ENCODE results near the gene TMEM120B.
A peak's percentile ranks its signal among the peaks of the same experiment; 100 is the strongest.
"Not testable (repeated sequence)": the region's sequence is repeated elsewhere in the genome, so short reads cannot be mapped to it uniquely, and the experiment has no call there.

The TMEM120B gene

DNA sequence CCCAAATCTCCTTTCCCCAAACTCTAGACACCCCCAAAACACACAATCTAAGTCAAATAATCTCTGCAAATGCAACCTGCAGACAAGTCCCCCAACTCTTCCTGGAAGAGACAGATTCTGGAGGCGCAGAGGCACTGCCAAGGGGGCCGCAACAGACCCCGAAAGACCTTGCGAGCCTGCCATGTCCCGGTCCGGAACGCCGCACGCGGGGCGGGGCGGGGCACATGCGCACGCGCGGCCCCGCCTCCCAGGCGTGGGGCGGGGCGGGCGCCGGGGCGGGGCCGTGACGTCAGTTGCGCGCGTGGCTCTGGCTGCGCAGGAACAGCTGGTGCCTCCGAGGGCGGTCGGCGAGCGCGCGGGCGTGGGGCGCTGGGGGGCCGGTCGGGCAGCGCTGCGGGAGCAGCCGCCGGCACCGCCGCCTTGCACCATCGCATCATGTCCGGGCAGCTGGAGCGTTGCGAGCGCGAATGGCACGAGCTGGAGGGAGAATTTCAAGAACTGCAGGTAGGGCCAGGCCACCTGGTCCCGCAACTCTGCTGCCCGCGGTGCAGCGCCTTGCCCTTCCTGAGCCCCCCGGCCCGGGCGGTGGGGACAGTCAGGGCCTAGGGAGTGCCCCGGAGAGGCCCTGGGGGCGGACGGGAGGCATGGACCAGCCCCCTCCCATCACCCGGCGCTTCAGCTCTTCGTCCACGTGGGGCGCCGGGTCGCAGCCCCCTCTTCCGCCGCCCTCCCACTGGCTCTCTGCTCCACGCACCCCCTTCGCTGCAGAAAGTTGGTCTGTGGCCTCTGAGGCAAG, at the start of gene TMEM120B:
TSS of gene TMEM120B (plus strand) at position 292 of the 796 bp plus-strand sequence. CDS start at position 436, 144 bp downstream.
- peaks cover 2% of the 10 kb centered on the region; the same call in 1 of the 2 replicates for H3K36me3 ChIP-seq (ENCODE audit: control insufficient read depth, insufficient read depth, low read length)
- DNase-seq (ENCODE audit: extremely low read depth, insufficient read length), result peak; percentile 86

GRCh38 chr12:121663610-121663929, 49.0 kb upstream of the TMEM120B start:
- Histone ChIP-seq H3K4me3 (replicated peaks; ENCODE audit: low read depth, low read length) (no peak overlapping the region), H3K27me3 (replicated peaks; ENCODE audit: control insufficient read depth, insufficient read depth, low read length) (no peaks in the 10 kb centered on the region), H3K36me3 (ENCODE audit: control insufficient read depth, insufficient read depth, low read length) (peaks cover 1% of the 10 kb centered on the region; the same call in 1 of the 2 replicates)
- TF ChIP-seq CTCF (IDR thresholded peaks at IDR 0.05; ENCODE audit: insufficient read depth, low read length, poor library complexity, severe bottlenecking), result no peak
- DNase-seq (ENCODE audit: extremely low read depth, insufficient read length), result no peak

More for the DNA sequence above, at the start of gene TMEM120B:
- peak; percentile 28 for TF ChIP-seq CTCF (IDR thresholded peaks at IDR 0.05; ENCODE audit: insufficient read depth, low read length, poor library complexity, severe bottlenecking)
- H3K4me3 ChIP-seq (replicated peaks; ENCODE audit: low read depth, low read length), result peak within 1 kb of the TSS; percentile 91
- no peaks in the 10 kb centered on the region for H3K27me3 ChIP-seq (replicated peaks; ENCODE audit: control insufficient read depth, insufficient read depth, low read length)

DNA sequence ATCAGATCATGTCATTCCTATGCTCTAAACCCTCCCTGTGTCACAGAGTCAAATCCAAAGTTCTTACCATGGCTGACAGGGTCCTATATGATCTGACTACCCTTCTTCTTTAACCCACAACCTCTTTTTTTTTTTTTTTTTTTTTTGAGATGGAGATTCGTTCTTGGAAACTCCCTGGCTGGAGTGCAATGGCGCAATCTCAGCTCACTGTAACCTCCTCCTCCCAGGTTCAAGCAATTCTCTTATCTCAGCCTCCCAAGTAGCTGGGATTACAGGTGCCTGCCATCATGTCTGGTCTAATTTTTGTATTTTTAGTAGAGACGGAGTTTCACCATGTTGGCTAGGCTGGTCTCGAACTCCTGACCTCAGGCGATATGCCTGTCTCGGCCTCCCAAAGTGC, 45.7 kb upstream of the TMEM120B start:
- not testable (repeated sequence) for DNase-seq (ENCODE audit: extremely low read depth, insufficient read length); H3K36me3 ChIP-seq (ENCODE audit: control insufficient read depth, insufficient read depth, low read length); H3K4me3 ChIP-seq (replicated peaks; ENCODE audit: low read depth, low read length); H3K27me3 ChIP-seq (replicated peaks; ENCODE audit: control insufficient read depth, insufficient read depth, low read length)

DNA sequence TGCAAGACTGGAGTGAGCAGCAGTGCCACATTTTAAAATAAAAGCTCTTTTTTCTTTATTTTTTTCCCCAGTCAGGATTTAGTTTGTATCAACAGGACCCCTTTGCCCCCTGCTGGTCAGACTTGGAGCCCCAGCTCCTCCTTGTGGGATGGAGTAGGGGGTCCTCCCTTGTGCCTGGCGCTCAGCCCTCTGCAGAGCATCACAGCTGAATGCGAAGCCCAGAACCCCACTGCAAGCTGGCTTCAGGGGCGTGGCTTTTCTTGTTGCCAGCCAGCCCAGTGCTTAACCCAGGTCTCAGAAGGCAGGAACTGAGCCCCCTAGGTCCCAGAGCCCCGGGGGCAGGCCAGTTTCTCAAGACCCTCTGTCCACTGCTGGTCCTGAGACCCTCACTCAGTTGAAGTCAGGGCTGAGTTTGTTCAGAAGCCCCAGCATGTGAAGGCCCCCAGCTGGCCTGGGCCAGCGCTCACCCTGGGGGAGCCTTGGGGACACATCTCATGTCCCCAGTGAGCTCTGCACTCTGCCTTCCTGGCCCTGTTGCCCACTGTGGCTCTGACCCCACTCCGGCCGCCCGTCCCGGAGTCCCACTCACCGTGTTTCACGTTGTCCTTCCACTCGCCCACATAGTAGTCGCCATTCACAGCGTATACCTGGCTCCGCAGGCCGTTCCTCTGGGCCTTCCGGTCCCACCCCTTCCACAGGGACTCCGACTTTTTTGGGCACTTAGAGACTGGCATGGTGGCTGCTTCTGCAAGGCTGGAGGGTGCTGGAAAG, 43.6 kb upstream of the TMEM120B start:
- H3K27me3 ChIP-seq (replicated peaks; ENCODE audit: control insufficient read depth, insufficient read depth, low read length), result no peaks in the 10 kb centered on the region
- peaks cover 1% of the 10 kb centered on the region; the same call in 1 of the 2 replicates for H3K36me3 ChIP-seq (ENCODE audit: control insufficient read depth, insufficient read depth, low read length)
- DNase-seq (ENCODE audit: extremely low read depth, insufficient read length), result no peak
- peak; percentile 65 for TF ChIP-seq CTCF (IDR thresholded peaks at IDR 0.05; ENCODE audit: insufficient read depth, low read length, poor library complexity, severe bottlenecking)
- H3K4me3 ChIP-seq (replicated peaks; ENCODE audit: low read depth, low read length), result no peak overlapping the region

DNA sequence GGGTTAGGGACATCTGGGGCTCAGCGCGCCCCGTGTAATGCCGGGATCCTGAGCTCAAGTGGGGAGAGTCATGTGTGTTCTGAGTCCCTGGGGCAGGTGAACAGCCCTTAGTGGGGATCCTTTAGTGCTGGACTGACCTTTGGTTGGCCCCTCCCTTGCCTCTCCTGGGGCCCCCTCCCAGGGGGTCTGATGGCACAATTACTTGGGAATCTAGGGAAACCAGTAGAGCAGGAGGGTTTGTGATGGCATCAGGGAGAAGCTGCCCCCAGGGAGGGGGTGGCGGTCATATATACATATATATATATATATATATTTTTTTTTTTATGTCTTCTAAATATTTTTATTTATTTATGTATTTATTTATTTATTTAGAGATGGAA, 43.0 kb upstream of the TMEM120B start, which contains the start of gene MORN3:
TSS of gene MORN3 (minus strand) at position 134 of the 380 bp plus-strand sequence. CDS start 171 bp downstream, outside the sequence.
- no peaks in the 10 kb centered on the region for H3K27me3 ChIP-seq (replicated peaks; ENCODE audit: control insufficient read depth, insufficient read depth, low read length)
- H3K36me3 ChIP-seq (ENCODE audit: control insufficient read depth, insufficient read depth, low read length), result peaks cover 1% of the 10 kb centered on the region; the same call in 1 of the 2 replicates
- no peak for TF ChIP-seq CTCF (IDR thresholded peaks at IDR 0.05; ENCODE audit: insufficient read depth, low read length, poor library complexity, severe bottlenecking)
- no peak for DNase-seq (ENCODE audit: extremely low read depth, insufficient read length)
- H3K4me3 ChIP-seq (replicated peaks; ENCODE audit: low read depth, low read length), result no peak within 1 kb of the TSS

GRCh38 chr12:121673013-121673511, 39.5 kb upstream of the TMEM120B start:
- no peak for DNase-seq (ENCODE audit: extremely low read depth, insufficient read length)

More at GRCh38 chr12:121673013-121673511, 39.5 kb upstream of the TMEM120B start:
- Histone ChIP-seq H3K36me3 (ENCODE audit: control insufficient read depth, insufficient read depth, low read length) (no peaks in the 10 kb centered on the region), H3K27me3 (replicated peaks; ENCODE audit: control insufficient read depth, insufficient read depth, low read length) (no peaks in the 10 kb centered on the region), H3K4me3 (replicated peaks; ENCODE audit: low read depth, low read length) (peak overlapping the region; percentile 56)
- no peak for TF ChIP-seq CTCF (IDR thresholded peaks at IDR 0.05; ENCODE audit: insufficient read depth, low read length, poor library complexity, severe bottlenecking)
